OCI-LY3 (cell line): Measurements from ENCODE around the gene LRPPRC.

Experiments used
- H2AFZ ChIP-seq: fragments of 200-600, 300-600 bp; shearing (Covaris generic); 2 replicates; pipeline ENCODE4 v1.6.0; 2014; ENCODE audit warnings: antibody characterized with exemption, low read depth, low read length
- H3K27ac ChIP-seq: fragments of 200-600, 300-600 bp; sonication (generic); 2 replicates; pipeline ENCODE4 v1.5.1; 2014; ENCODE audit warnings: mild to moderate bottlenecking, low read length, moderate library complexity, mixed read lengths
- H3K27me3 ChIP-seq: fragments of 200-600, 300-600 bp; sonication (generic); 2 replicates; pipeline ENCODE4 v1.6.1; 2014; ENCODE audit warnings: low read depth, low read length, mixed read lengths
- H3K36me3 ChIP-seq: fragments of 200-600, 300-600 bp; sonication (generic); replicated peaks from 2 replicates; pipeline ENCODE3; 2014; ENCODE audit warnings: low read depth, low read length, mixed read lengths
- H3K4me1 ChIP-seq: fragments of 300-600, 200-600 bp; sonication (generic); 2 replicates; pipeline ENCODE4 v1.6.1; 2014; ENCODE audit warnings: low read length, mixed read lengths
- H3K4me2 ChIP-seq: fragments of 200-600, 300-600 bp; sonication (generic); 2 replicates; pipeline ENCODE4 v1.6.1; 2014; ENCODE audit warnings: low read length, mixed read lengths
- H3K4me3 ChIP-seq: fragments of 300-600, 200-600 bp; sonication (generic); 2 replicates; pipeline ENCODE4 v1.5.1; 2014; ENCODE audit warnings: antibody characterized with exemption, mild to moderate bottlenecking, low read length, moderate library complexity
- H3K79me2 ChIP-seq: fragments of 300-600, 200-600 bp; shearing (Covaris generic); 2 replicates; pipeline ENCODE4 v1.6.1; 2014; ENCODE audit warnings: mild to moderate bottlenecking, low read length, mixed read lengths
- H3K9ac ChIP-seq: fragments of 300-600, 200-600 bp; shearing (Covaris generic); 2 replicates; pipeline ENCODE4 v1.6.0; 2014; ENCODE audit warnings: mild to moderate bottlenecking, low read length, moderate library complexity
- H3K9me3 ChIP-seq: fragments of 200-600, 300-600 bp; shearing (Covaris generic); 2 replicates; pipeline ENCODE4 v1.6.1; 2014; ENCODE audit warnings: low read length, mixed read lengths; ENCODE audit not compliant: insufficient read depth
- H4K20me1 ChIP-seq: fragments of 200-600, 300-600 bp; sonication (generic); 2 replicates; pipeline ENCODE4 v1.6.1; 2016; ENCODE audit warnings: low read length, mixed read lengths; ENCODE audit not compliant: insufficient read depth
- EZH2phosphoT487 ChIP-seq: fragments of 200-600 bp; shearing (Covaris generic); IDR thresholded peaks from 2 replicates; pipeline ENCODE4 v1.6.1; 2018; ENCODE audit warnings: antibody characterized with exemption, mixed run types, low read depth
- TF ChIP-seq, protein P1 (sequence below): fragments of 200-600, 300-600 bp; sonication (generic); IDR thresholded peaks from 2 replicates; pipeline ENCODE4 v1.5.1; 2014; ENCODE audit warnings: antibody characterized with exemption, low read length, low read depth

The LRPPRC gene

DNA sequence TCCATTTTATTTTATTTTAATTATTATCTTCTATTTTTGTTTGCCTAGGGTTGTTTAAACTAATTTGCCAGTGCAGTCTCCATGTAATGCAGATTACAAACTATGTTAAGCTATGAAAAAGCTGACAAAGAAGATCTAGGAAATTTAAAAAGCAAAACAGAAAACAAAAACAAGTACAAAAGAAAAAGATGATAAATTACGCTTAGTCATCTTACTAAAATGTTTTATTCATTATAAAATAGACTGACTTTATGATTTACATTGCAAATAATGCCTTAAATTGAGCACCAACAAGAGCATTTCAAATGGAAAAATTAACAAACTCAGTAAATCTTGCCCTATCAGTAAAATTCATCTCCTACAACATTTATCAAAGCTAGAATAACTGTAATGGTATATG, 52.9 kb downstream of the LRPPRC start:
- Histone ChIP-seq H3K9ac (no peak overlapping the region), H4K20me1 (no peaks in the 10 kb centered on the region), H3K4me1 (no peaks in the 10 kb centered on the region), H3K4me2 (no peak overlapping the region), H3K9me3 (no peaks in the 10 kb centered on the region), H2AFZ (no peak overlapping the region), H3K36me3 (peaks cover 65% of the 10 kb centered on the region), H3K4me3 (no peak overlapping the region), H3K27ac (no peak overlapping the region), H3K27me3 (no peaks in the 10 kb centered on the region), H3K79me2 (peaks cover 13% of the 10 kb centered on the region)
- no peak for TF ChIP-seq EZH2phosphoT487
- TF ChIP-seq, protein P1, sequence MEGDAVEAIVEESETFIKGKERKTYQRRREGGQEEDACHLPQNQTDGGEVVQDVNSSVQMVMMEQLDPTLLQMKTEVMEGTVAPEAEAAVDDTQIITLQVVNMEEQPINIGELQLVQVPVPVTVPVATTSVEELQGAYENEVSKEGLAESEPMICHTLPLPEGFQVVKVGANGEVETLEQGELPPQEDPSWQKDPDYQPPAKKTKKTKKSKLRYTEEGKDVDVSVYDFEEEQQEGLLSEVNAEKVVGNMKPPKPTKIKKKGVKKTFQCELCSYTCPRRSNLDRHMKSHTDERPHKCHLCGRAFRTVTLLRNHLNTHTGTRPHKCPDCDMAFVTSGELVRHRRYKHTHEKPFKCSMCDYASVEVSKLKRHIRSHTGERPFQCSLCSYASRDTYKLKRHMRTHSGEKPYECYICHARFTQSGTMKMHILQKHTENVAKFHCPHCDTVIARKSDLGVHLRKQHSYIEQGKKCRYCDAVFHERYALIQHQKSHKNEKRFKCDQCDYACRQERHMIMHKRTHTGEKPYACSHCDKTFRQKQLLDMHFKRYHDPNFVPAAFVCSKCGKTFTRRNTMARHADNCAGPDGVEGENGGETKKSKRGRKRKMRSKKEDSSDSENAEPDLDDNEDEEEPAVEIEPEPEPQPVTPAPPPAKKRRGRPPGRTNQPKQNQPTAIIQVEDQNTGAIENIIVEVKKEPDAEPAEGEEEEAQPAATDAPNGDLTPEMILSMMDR, result no peak

DNA sequence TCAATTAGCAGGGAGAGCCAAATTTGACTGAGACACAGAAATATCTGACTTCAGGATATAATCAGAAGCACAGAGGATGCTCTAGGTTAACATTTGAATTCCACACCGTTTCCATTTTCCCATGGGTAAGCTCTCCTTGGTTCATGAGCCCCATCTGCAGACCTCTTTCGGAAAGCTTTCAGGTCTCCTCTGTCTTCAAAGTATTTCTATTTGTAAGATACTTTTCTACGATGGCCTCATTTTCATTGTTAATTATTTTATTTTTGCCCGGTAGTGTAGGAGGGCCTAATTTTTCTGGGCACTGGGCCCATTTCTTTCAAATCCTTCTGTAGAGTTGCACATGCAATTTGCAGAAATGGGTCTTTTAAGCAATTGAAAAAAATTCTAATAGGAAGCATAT, 53.8 kb downstream of the LRPPRC start:
- Histone ChIP-seq H3K27ac (no peak overlapping the region), H3K79me2 (peaks cover 19% of the 10 kb centered on the region), H3K36me3 (peaks cover 66% of the 10 kb centered on the region)

DNA sequence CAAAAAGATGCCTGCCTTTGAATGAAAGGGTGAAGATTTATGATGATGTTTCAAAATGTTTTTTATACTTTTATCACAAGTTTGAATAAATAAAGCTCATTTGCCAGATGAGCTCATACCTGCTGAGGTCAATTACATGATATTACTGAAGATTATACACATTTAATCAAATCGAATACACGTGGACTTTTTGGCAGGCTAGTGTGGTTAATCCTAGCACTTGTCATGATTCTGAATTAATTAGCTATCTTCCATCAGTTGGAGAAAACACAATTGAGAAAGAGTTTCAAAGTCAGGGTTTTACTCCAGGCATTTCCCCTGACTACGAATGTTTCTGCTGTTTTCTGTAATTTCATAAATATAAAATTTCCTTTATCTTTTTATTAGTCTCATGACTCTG, 54.4 kb downstream of the LRPPRC start:
- Histone ChIP-seq H3K4me3 (no peak overlapping the region), H4K20me1 (no peaks in the 10 kb centered on the region), H3K27me3 (no peaks in the 10 kb centered on the region), H3K36me3 (peaks cover 61% of the 10 kb centered on the region), H2AFZ (no peak overlapping the region), H3K4me2 (no peak overlapping the region), H3K9ac (no peak overlapping the region), H3K9me3 (no peaks in the 10 kb centered on the region), H3K4me1 (no peaks in the 10 kb centered on the region), H3K27ac (no peak overlapping the region), H3K79me2 (peaks cover 19% of the 10 kb centered on the region)
- TF ChIP-seq, protein P1, result no peak
- TF ChIP-seq EZH2phosphoT487, result no peak

More for the DNA sequence above, 53.8 kb downstream of the LRPPRC start:
- H3K9ac ChIP-seq, result no peak overlapping the region
- H2AFZ ChIP-seq, result no peak overlapping the region
- no peaks in the 10 kb centered on the region for H3K9me3 ChIP-seq
- no peak overlapping the region for H3K4me2 ChIP-seq
- H4K20me1 ChIP-seq, result no peaks in the 10 kb centered on the region
- no peaks in the 10 kb centered on the region for H3K27me3 ChIP-seq
- no peak for TF ChIP-seq EZH2phosphoT487
- TF ChIP-seq, protein P1, result no peak
- no peaks in the 10 kb centered on the region for H3K4me1 ChIP-seq
- H3K4me3 ChIP-seq, result no peak overlapping the region

DNA sequence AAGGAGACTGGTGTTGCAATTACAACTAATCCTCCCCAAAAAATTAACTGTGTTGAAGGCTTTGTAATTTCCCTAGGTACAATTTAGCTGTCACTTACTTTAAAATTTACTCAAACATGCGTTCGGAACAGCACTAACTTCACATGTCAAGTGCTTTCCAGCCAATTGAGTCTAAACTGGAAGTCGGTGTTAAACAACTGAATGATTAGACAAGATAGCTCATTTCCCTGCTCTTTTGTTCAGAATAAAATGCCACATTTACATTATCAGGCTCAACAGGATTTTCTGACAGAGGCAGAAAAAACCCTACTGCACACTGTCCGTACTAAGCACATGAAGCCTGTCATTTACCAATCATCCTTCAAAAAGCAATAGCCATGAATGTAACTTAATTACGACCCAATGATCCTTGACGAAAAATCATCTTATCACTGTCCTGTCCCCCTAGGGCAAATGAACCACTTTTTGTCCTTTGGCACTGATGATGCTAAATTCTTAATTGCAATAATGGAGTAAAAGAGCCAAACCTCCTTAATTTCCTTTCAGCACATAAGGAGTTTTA, 56.0 kb downstream of the LRPPRC start:
- Histone ChIP-seq H3K9ac (no peak overlapping the region), H2AFZ (no peak overlapping the region), H3K36me3 (peaks cover 46% of the 10 kb centered on the region), H3K27me3 (no peaks in the 10 kb centered on the region), H3K4me1 (no peaks in the 10 kb centered on the region), H3K79me2 (peaks cover 19% of the 10 kb centered on the region), H3K4me2 (no peak overlapping the region), H3K27ac (no peak overlapping the region), H3K4me3 (no peak overlapping the region), H4K20me1 (no peaks in the 10 kb centered on the region), H3K9me3 (no peaks in the 10 kb centered on the region)
- TF ChIP-seq, protein P1, result no peak
- no peak for TF ChIP-seq EZH2phosphoT487
